SK-N-MC (cell line): ENCODE measurements around the gene ZNFX1.

Source experiments
- EZH2 ChIP-seq: fragments of 200-600 bp; sonication (generic); IDR thresholded peaks from one replicate; pipeline ENCODE4 v1.6.1; 2017; ENCODE audit warnings: antibody characterized with exemption
- POLR2AphosphoS5 ChIP-seq: IDR thresholded peaks from 2 replicates; pipeline ENCODE4 v1.6.1; 2012; ENCODE audit warnings: mild to moderate bottlenecking, low read depth, low read length, borderline replicate concordance

GRCh38 chr20:49318430-49319207 is 40.8 kb upstream of the ZNFX1 start:
- TF ChIP-seq POLR2AphosphoS5 = no peak
- peak; percentile 81 for TF ChIP-seq EZH2
